Activated CD4-positive, CD25-positive, alpha-beta regulatory T cell treated with anti-CD3 and anti-CD28 coated beads, Interleukin-2, amount 50 U/mL, for 24 hours (primary cell): ENCODE measurements around the gene CABP1.

Experiments
- ATAC-seq, 2 donors: fragments of 150-1000 bp; cut with Tn5 transposase; one replicate each; pipeline ENCODE4 v1.10.0; 2021; ENCODE audit warnings: mild to moderate bottlenecking in 1 of 2, moderate library complexity in 1 of 2

The CABP1 gene

GRCh38 chr12:120640861-120641833, 721 bp downstream of the CABP1 start:
- peak; percentile 57 to 72 for ATAC-seq

DNA sequence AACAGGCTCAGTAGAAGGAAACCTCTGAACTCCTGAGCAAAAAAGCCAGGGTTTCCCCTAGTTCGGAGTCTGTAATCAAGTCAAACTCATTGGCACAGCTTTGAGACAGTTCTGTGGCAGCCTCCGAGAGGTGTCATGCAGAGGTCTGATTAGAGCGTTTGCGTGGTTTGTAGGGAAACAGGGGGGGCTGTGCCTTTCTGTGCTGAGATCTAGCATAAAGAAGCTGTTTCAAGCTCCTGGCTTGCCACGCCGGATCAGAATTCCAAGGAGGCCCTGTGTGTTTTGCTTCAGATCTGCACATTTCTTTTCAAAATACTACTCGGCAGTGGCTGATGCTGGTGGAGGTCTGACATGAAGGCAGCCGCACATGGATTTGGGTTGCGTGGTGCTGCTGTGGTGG, 1.7 kb downstream of the CABP1 start:
- ATAC-seq, result no peak

DNA sequence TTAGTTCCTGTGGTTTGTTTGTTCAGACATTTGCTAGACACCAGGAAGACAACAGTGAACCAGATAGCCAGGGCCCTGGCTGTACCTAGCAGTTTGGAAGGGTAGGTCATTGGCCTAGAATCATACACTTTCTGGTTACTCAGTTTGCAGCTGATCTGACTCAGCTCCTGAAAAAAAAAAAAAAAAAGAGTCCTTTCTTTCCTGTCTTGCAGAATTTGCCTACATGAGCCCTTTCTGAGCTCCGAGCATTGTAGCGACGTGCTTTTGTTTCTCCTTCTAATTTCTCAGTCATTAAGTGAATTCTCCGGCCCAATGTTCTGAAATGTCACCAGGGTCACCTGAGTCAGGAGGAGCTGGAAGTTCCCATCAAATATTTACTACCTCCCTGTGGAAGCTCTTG, 2.4 kb downstream of the CABP1 start:
- no peak for ATAC-seq

- no peak for ATAC-seq
These were observed 3.1 kb downstream of the CABP1 start for GRCh38 chr12:120643574-120643973.

- ATAC-seq, result no peak
These were observed 5.6 kb downstream of the CABP1 start for GRCh38 chr12:120646044-120646443.

DNA sequence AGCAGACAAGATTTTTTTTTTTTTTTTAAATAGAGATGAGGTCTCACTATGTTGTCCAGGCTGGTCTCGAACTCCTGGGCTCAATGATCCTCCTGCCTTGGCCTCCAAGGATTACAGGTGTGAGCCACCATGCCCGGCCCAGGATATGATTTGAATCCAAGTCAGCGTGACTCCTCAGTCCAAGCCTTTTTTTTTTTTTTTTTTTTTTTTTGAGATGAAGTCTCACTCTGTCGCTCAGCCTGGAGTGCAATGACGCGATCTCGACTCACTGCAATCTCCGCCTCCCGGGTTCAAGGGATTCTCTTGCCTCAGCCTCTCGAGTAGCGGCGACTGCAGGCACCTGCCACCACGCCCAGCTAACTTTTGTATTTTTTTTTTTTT, 6.9 kb downstream of the CABP1 start:
- no peak for ATAC-seq

GRCh38 chr12:120649442-120650232, 9.2 kb downstream of the CABP1 start:
- ATAC-seq, result no peak

DNA sequence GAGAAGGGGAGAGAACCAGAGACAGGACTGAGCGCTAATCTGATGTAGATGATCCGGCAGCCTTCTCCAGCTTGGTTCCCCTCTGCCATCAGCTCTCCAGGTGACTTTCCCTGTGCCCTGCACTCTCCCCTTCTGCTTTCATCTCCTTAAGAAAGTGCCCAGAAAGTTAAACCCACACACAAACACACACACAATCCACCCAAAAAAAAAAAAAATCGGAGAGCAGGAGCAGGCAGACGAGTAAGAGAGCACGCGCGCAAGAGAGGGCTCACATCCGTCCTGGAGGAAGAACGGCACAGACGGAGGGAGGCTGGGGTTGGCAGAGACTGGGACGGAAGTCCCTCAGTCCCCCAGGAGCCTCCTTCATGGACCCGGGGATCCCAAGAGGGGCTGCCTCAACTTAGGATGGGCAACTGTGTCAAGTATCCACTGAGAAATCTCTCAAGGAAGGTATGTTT, 9.8 kb downstream of the CABP1 start:
- no peak for ATAC-seq

DNA sequence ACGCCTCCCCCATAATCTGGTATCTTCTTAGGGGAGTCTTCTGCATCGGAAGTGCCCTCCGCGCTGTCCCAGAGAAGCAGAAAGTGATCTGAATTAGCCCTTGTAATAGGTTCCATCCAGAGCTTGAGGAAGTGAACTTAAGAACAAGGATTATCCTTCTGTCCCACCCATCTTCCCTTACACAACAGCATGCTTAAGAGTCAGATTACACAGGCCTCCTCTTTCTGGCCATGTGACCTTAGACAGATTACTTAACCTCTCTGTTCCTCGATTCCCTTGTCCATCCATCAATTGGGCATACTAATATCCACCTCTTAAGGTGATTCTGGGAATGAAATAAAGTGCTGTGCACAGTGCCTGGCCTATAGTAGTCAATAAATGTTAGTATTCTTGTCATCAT, 11.4 kb downstream of the CABP1 start:
- no peak for ATAC-seq

DNA sequence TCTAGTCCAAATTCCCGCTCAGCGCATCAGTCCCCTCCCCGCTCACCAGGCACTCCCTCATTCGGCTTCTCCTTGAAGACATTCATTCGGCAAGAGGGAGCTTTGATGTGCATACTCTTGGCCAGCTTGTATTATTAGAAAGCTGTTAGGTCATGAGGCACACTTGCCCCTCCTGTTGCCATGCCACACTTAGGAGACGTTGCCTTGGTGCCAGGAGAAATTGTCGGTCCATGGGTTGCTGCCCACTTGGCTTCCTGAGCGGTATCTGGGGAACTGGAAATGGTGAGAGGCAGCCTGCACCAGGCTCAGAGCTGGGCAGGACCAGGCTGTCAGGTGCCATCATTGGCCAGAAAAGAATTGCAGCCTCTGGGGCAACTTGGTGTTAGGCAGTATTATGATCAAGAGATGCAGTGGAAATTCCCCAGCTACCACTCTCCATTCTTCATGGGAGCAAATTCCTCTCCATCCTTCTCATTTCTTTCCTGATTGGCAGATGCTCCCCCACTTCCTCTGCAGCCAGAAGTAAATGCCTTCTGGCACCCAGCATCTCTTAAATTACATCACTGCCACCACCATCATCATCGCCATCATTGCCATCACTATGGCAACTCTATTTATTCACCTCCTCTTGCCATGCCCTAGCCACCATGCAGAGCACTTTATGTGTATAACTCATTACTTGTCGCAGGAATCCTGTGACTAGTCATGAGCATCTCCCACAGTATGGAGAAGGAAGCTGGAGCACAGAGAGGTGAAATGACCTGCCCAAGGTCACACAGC, 12.4 kb downstream of the CABP1 start:
- no peak for ATAC-seq

DNA sequence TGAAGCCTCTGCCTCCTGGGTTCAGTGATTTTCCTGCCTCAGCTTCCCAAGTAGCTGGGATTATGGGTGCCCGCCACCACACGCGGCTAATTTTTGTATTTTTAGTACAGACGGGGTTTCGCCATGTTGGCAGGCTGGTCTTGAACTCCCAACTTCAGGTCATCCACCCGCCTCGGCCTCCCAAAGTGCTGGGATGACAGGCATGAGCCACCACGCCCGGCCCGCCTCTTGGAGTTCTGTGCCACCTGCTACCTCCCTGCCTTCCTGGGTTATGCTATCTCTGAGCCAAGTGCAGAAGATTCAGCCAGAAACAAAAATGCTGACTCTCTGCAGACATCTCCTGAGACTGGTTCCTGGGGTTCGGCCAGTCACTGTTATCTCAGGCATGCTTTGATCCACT, 13.2 kb downstream of the CABP1 start:
- ATAC-seq, result no peak

DNA sequence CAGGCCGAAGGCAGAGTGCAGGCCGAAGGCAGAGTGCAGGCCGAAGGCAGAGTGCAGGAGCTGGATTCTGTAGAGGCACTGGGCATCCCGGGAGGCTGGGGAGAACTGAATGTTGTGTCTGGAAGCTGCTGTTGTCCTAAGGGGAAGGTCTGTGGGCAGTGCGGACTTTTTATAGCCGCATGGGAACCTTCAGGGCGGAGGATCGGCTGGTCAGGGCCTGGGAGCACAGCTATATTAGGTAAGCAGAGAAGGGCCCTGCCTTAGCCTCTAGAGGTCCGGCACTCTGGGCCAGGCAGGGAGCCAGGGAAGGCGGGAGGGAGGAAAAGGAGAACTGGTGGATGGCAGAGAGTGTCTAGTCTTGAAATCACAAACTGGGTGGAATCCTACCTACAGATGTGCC, 14.2 kb downstream of the CABP1 start:
- no peak for ATAC-seq

- no peak for ATAC-seq
These were observed 15.6 kb downstream of the CABP1 start for GRCh38 chr12:120656008-120656407.

DNA sequence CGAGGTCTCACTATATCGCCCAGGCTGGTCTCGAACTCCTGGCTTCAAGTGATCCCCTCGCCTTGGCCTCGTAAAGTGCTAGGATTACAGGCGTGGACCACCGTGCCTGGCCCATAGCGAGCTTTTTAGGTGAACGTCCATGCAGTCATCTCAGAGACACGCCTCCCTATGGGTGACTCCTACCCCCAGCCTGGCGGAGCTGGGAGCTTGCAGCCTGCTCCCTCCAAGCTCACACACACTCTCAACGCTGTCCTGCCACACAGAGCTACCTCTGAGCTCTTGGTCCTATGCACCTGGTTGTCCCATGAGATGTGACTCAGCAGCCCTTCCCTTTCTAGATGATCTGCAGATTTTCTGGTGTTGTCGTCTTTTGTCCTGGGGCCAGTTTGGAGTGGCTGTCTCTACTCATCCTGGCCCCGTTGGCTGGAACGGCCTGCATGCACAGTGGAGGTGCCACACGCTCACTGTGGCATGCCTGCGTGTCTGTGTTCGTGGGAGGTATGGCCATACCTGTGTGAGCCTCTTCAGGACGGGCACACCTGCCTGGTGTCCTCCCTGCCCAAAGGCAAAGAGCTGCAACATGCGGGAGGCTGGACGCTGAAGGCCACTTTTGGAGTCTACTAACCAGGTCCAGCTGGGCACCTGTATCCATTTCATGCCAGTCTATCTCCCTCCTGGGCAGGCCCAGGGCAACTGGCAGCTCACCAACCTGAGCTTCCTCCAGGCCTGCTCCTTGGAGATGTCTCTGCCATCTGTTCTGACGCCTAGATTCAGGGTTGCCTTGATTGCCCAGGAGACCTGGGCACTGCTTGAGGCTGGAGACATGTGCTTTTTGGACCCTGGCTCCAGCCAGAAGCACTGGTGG, 18.1 kb downstream of the CABP1 start:
- ATAC-seq, result no peak

DNA sequence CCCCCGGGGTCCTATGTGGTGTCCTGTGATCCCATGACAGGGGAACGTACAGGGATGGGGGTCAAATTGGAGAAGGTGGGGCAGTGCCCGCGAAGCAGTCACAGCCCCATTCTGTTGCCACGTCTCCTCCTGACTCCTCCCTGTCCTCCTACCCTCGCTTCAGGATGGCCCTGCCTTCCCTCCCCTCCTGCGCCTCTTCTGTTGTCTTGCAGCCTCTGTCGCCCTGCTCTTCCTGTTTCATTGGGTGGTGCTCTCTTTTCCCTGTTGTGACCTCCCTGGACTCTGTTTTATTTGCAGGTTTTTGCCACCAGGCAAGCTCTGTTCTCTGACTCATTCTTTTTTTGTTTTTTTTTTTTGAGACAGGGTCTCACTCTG, 18.7 kb downstream of the CABP1 start:
- ATAC-seq, result no peak

GRCh38 chr12:120661432-120661831, 21.0 kb downstream of the CABP1 start:
- no peak for ATAC-seq

GRCh38 chr12:120662879-120663278, 22.5 kb downstream of the CABP1 start:
- ATAC-seq, result no peak

- ATAC-seq, result no peak
These were observed 23.3 kb downstream of the CABP1 start for GRCh38 chr12:120663741-120664140.

DNA sequence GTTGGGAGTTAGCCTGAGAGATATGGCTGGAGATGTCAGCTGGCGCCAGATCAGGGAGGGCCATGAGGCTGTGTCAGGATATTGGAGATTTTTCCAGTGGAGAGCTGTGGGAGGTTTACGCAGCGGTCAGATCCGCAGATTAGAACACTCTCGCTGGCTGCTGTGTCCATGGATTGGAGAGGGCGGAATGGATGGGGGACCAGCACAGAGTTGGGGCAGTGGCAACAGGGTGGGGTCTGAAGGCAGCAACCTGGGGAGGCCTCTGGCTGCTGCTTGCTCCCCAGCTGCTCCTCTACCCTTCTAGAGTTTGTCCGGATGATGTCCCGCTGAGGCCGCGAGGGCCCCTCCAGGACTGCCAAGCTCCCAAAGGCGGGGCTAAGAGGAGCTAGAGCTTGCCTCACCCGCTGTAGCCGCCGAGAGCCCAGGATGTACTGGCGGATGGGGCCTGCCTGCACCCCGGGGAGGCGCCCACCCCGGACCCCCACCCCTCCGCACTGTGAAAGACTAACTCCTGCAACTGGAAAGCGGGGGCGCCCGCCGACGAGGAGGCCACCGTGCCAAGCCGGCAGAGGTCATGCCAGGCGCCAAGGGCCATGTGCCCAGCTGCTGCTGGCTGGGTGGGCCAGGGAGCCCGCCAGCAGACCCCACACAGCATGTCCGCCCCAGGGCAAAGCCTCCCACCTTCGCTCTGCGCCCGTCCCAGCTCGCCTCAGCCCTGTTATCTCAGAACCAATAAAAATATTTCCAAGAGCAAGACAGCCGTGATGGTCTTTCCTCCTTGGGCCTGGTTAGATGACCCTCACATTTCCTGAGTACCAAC, 26.4 kb downstream of the CABP1 start:
- ATAC-seq, result no peak

- no peak for ATAC-seq
These were observed 27.9 kb downstream of the CABP1 start for GRCh38 chr12:120668091-120668867.
